ENCODE data around the gene RGS10.

The RGS10 gene

GRCh38 chr10:119483839-119484238 lies 58.7 kb downstream of the RGS10 start:
- no peak for TF ChIP-seq CTCF (IDR thresholded peaks at IDR 0.05; ENCODE audit: borderline replicate concordance, insufficient read depth, low read depth, low read length)
- no peak overlapping the region for H3K4me3 ChIP-seq (ENCODE audit: low read depth, low read length)

- no peak for TF ChIP-seq CTCF (IDR thresholded peaks at IDR 0.05; ENCODE audit: borderline replicate concordance, insufficient read depth, low read depth, low read length)
- H3K4me3 ChIP-seq (ENCODE audit: low read depth, low read length), result no peak overlapping the region
Measured at GRCh38 chr10:119483001-119483400, 59.5 kb downstream of the RGS10 start.

- TF ChIP-seq CTCF (IDR thresholded peaks at IDR 0.05; ENCODE audit: borderline replicate concordance, insufficient read depth, low read depth, low read length), result no peak
- H3K4me3 ChIP-seq (ENCODE audit: low read depth, low read length), result no peak overlapping the region
Measured at GRCh38 chr10:119481781-119482426, 60.6 kb downstream of the RGS10 start.

- TF ChIP-seq CTCF (IDR thresholded peaks at IDR 0.05; ENCODE audit: borderline replicate concordance, insufficient read depth, low read depth, low read length), result no peak
- no peak overlapping the region for H3K4me3 ChIP-seq (ENCODE audit: low read depth, low read length)
Measured at GRCh38 chr10:119480667-119481066, 61.9 kb downstream of the RGS10 start.

- TF ChIP-seq CTCF (IDR thresholded peaks at IDR 0.05; ENCODE audit: borderline replicate concordance, insufficient read depth, low read depth, low read length), result no peak
- no peak overlapping the region for H3K4me3 ChIP-seq (ENCODE audit: low read depth, low read length)
Measured at GRCh38 chr10:119479532-119479931, 63.0 kb downstream of the RGS10 start.

- TF ChIP-seq CTCF (IDR thresholded peaks at IDR 0.05; ENCODE audit: borderline replicate concordance, insufficient read depth, low read depth, low read length), result no peak
- no peak overlapping the region for H3K4me3 ChIP-seq (ENCODE audit: low read depth, low read length)
Measured at GRCh38 chr10:119478811-119479341, 63.6 kb downstream of the RGS10 start.

- TF ChIP-seq CTCF (IDR thresholded peaks at IDR 0.05; ENCODE audit: borderline replicate concordance, insufficient read depth, low read depth, low read length), result no peak
Measured at GRCh38 chr10:119478111-119478802, 64.3 kb downstream of the RGS10 start.

More at GRCh38 chr10:119478111-119478802, 64.3 kb downstream of the RGS10 start:
- H3K4me3 ChIP-seq (ENCODE audit: low read depth, low read length), result peak overlapping the region; percentile 31
